NCI-H526 treated with DMSO at 0.1 percent for 48 hours (cell line): ENCODE measurements around the gene ANO8.
"Not testable (repeated sequence)": the region's sequence is repeated elsewhere in the genome, so short reads cannot be mapped to it uniquely, and the experiment has no call there.

ENCODE experiments used
- DNase-seq: peaks from one replicate; lab custom pipeline; 2025; lab: John Stamatoyannopoulos, UW

ANO8 gene, protein sequence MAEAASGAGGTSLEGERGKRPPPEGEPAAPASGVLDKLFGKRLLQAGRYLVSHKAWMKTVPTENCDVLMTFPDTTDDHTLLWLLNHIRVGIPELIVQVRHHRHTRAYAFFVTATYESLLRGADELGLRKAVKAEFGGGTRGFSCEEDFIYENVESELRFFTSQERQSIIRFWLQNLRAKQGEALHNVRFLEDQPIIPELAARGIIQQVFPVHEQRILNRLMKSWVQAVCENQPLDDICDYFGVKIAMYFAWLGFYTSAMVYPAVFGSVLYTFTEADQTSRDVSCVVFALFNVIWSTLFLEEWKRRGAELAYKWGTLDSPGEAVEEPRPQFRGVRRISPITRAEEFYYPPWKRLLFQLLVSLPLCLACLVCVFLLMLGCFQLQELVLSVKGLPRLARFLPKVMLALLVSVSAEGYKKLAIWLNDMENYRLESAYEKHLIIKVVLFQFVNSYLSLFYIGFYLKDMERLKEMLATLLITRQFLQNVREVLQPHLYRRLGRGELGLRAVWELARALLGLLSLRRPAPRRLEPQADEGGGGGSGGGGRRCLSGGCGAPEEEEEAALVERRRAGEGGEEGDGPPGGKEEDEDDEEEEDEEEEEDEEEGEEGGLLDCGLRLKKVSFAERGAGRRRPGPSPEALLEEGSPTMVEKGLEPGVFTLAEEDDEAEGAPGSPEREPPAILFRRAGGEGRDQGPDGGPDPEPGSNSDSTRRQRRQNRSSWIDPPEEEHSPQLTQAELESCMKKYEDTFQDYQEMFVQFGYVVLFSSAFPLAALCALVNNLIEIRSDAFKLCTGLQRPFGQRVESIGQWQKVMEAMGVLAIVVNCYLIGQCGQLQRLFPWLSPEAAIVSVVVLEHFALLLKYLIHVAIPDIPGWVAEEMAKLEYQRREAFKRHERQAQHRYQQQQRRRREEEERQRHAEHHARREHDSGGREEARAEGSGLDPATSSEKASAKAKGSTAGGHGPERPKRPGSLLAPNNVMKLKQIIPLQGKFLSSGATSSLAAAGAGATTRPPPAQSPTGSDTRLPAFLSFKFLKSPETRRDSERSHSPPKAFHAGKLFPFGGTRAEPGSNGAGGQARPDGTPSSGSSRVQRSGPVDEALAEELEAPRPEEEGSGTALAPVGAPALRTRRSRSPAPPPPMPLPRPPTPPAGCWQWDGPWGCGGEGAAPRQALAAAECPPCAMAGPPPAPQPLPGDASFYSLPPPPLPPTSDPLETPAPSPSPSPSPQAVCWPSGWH

DNA sequence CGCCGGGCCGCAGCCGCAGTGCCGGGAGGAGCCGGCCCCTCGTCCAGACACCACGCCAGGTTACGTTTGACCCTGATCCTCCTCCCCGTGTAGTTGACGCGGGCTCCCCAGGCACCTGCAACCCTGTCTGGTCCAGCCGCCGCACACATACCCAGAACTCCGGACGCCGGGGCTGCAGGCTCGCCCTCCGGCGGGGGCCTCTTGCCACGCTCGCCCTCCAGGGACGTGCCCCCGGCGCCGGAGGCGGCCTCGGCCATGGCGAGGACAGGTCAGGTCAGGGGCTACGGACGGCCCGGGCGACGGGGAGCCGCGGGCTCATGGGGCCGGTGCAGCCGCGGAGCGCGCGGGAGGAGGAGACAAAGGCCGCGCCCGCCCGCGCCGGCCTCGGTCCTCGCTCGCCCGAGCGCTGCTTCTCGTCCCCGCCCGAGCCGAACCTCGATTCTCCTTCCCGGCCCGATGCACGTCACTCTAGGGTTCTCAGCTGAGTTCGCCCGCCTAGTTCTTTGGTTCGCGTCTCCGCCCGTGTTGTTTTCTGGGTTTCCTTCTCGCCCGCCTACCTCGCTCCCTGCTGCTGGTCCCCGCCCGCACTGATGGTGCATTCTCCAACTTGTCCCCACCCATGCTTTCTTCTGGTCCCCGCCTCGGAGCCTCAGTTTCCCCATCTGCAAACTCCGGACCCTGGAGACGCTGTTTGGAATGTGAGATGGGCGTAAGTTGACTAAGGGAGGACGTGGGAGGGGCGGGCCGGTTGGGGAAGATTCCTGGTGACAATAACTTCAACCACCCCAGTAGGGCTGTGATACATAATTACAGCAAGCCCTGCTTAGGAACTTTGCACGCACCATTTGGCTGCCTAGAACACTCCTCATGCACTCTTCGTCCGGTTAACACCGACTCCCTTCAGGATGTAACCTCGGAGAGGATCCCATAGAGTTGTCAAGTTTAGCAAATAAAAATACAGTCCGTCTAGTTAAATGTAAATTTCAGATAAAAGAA lies at the start of gene ANO8:
Gene ANO8 (minus strand): TSS at position 442 of the 996 bp plus-strand sequence. CDS start 185 bp downstream, at position 257.
- DNase-seq, result peak; percentile 79

DNA sequence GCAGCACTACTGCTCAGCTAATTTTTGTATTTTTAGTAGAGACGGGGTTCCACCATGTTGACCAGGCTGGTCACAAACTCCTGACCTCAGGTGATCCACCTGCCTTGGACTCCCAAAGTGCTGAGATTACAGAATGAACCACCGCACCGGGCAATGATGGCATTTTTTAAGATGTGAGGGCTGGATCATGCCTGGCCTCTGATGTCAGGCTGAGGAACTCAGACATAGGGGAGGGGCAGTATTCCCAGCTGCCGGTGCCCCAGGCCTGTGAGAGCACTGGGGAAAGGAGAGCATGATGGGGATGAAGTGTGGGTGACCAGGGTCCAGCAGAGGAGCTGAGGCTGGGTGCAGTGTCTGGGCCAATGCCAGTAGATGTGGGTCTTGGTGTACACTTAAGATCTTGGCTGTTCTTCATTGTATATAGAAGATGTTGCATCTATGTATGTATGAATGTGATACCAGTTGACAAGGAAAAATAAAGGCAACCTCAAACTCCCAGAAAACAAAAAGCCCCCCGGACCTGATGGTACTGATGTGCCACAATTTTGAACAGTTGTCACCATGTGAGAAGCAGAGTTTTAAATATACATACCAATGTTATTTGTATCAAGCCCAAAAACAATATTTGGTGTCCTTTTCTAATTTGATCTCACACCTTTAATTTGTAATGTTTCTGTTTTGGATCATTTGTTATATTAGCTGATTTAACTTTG lies 45.9 kb upstream of the ANO8 start:
- no peak for DNase-seq

GRCh38 chr19:17379221-17379631 lies 44.6 kb upstream of the ANO8 start:
- DNase-seq, result no peak

DNA sequence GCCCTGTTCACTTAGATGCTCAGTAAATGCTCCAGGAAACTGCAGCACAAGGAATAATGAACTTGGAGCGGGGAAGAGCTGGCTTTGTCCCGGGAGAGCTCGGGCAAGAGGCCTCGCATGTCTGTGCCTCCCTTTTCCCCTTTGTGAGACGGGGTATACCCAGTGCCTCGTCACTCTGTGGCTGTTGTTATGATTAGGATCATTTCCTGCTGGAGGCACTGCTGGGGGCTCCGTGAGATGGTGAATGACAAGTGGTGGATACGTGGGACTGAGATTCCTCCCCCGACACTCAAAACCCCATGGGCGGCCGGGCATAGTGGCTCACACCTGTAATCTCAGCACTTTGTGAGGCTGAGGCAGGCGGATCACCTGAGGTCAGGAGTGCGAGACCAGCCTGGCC lies 43.6 kb upstream of the ANO8 start:
- no peak for DNase-seq

DNA sequence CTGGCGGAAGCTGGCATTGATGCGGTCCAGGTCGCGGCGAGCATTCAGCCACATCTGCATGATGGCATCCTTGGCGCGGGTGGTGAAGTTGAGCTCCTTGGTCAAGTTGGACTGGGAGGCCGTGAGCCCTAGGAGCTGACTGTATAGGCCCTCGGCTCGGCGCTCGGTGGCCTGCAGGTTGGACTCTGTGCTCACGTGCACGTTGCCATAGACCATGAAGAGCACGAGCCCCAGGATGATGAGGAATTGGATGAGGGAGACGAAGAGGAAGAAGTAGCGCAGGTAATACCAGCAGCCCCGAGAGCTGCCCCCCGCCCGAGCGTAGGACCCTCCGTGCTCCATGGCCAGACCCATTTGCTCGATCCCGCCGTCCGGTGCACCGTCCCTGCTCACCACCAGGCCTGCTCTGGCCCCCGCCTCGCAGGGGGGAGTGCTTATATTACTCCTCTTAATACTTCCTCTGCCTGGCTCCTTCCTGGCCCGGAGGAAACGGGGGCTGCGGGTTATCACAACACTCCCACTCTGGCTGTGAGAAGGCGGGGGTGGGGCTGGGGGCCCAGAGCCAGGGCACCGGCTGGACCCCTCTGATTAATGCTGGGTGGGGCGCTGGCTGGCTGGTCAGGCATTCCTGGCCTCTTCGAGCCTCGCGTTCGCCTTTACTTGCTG lies 42.4 kb upstream of the ANO8 start, which contains the start of gene PLVAP:
Gene PLVAP (minus strand): TSS at position 408 of the 666 bp plus-strand sequence. CDS start 54 bp downstream, at position 354.
- no peak for DNase-seq

- no peak for DNase-seq
Measured at GRCh38 chr19:17370026-17370587, 35.5 kb upstream of the ANO8 start.

DNA sequence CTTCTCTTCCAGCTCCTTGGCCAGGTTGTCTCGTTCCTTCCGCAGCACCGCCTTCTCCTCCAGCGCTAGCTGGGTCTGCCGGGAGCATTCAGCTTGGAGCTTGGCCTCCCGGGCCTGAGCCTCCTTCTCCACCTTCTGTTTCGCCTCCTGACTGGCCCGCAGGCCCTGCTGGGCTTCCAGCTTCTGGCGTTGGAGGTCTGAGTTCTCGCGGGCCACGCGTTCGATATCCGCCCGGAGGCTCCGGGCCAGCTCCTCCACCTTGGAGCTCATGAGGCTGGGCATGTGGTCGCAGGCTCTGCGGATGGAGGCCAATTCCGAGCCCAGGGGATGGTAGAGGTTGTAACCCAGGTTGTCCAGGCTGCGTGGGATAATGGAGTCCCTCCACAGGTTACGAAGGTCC lies 30.7 kb upstream of the ANO8 start:
- no peak for DNase-seq

GRCh38 chr19:17363852-17364605 lies 29.4 kb upstream of the ANO8 start:
- not testable (repeated sequence) for DNase-seq

DNA sequence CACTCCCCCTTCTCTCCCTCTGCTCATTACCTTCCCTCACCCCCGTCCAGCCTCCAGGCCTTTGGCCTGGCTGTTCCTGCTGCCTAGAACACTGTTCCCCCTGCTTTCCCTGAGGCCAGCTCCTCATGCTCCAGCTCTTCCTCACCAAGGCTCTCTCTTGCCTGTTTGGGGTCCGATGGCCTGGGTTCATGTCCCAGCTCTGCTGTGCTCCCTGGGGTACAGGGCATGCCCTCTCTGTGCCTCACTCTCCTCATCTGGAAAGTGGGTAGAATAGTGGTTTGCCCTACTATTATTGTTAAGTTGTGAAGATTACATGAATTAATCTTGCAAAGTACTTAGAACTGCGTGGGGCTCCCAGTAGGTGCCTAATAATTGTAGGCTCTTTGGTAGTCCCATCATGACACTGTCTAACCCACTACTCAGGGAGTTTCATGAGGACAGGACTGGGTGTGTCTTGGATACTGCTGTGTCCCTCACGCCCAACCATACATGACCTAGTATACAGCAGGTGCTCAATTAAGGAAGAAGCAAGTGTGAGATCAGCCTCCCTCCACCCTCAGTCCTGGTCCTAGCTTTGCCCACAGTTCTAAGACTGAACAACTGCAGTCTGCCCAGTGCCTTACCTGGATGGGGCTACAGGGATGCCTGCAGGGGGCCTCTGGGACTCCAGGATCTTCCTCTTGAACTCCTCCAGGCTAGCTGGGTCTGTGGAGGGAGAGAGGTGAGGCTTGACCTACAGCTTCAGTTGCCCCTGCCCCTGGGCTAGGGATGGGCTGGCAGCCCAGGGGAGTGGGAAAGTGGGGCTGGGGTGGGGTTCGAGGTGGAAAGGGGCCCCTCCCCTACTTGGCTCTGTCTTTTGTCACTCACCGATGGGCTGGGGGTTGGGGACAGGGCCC lies 25.5 kb upstream of the ANO8 start:
- no peak for DNase-seq

DNA sequence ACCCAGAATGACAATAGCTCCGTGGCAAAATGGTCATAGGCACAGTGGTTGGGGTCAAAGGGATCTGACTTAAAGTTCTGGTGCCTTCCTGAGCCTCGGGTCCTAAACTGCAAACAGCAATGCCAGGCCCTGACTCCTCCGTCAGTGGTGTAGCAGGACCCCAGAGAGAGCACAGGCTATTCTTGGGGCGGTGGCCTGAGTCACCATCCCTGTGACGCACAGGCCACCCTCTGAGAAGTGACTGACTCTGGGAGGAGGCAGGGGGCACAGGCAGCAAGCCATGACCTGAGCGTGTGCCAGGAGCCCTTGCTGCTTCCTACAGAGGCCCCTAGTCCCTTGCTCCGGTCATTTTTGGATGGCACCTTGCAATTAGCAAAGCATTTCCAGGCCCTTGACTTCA lies 23.7 kb upstream of the ANO8 start:
- no peak for DNase-seq

- DNase-seq, result no peak
Measured at GRCh38 chr19:17357724-17358123, 23.1 kb upstream of the ANO8 start.

DNA sequence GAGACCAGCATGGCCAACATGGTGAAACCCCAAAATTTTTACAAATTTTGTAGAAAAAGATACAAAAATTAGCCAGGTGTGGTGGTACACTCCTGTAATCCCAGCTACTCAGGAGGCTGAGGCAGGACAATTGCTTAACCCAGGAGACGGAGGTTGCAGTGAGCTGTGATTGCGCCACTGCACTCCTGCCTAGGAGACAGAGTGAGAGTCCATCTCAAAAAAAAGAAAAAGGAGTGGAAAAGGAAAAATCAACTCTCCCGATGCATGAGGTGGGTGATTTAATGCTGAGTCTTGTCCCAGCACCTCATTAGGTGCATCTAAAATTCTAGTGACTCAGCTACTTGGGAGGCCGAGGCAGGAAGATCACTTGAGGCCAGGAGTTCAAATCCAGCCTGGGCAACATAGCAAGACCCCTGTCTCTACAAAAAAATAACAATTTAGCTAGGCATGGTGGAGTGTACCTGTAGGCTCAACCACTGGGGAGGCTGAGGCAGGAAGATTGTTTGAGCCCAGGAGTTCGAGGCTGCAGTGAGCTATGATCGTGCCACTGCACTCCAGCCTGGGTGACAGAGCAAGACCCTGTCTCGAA lies 22.5 kb upstream of the ANO8 start:
- DNase-seq, result no peak

- no peak for DNase-seq
Measured at GRCh38 chr19:17353386-17353785, 18.7 kb upstream of the ANO8 start.

- DNase-seq, result no peak
Measured at GRCh38 chr19:17352608-17353280, 18.1 kb upstream of the ANO8 start.

DNA sequence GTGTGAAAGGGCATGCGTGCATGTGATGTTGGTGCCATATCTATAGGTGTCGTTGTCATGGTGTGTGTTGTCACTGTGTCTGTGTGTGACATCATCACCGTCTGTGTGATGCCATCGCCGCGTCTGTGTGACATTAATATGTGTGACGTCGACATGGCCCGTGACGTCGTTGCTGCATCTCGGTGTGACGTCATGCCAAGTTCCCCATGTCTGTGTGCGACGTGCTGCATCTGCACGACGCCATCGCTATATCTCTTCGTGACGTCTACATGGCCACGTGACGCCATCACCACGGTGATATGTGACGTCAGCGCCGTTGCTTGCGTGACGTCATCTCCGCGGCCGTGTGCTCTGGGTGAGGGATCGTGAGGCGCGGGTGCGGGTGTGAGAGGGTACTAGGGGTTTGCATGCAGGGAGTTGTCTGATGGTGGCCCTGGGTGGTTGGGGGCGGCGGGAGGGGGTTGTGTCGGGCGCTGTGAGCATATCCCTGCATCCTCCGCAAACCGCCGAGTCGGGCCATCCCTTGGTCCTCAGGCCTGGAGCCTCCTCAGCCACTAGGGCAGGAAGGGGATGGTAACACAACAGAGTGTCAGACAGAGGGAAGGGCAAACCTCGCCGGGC lies 17.3 kb upstream of the ANO8 start:
- no peak for DNase-seq

DNA sequence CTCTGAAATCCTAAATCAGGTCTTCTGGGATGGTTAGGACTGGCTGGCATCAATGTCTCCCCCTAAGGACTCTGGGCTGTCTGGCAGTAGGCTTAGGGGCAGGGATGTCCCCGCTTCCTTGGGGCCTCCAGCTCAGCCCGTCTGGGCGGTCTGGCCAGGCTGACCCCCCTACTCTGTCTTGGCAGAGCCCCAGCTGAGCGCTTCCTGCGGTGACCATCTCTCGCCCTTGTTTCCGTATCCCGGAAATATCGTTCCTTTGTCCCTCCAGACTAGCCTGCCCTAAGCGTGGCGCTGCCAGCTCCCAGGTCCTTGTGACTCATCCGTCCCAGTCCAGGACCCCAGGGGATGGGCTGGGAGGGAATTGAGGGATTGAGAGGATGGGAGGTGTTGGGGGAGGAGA lies 14.0 kb upstream of the ANO8 start:
- DNase-seq, result no peak
